Melanocyte of skin (primary cell): ENCODE results near the gene KLF5. TPM values are rescaled to one million over a fixed set of nuclear protein-coding genes. Genes with fewer than 3 reads are reported as not detected.

Experiments used
- small RNA-seq, 2 donors: library from RNA; depleted of rRNA; stranded (forward); fragments of <200 nt; gene quantifications; one replicate each; pipeline ENCODE3, GENCODE V24; 2012
- total RNA-seq, 2 donors: library from RNA; depleted of rRNA; stranded (reverse); fragments of >200 nt; gene quantifications; 2 replicates each; pipeline ENCODE4 v1.2.3, GENCODE V29; 2012

The KLF5 gene
- 1 to 10 TPM; 3.1 to 3.3 TPM for total RNA-seq

GRCh38 chr13:73058736-73059459 lies at the start of gene KLF5:
Gene KLF5, plus strand, starts transcription at chr13:73059005. Its CDS starts 323 bp downstream, at chr13:73059328.

Small RNAs within 50 kb of the gene (small RNA-seq; reads per million reads assigned to genes)
- gene RNU6-66P: 0 reads per million in 2 donors
